Skeletal muscle satellite cell (primary cell): ENCODE measurements around the gene CFAP157.

Experiments used
- H3K27me3 ChIP-seq: 2 replicates; pipeline ENCODE4 v1.7.0; 2013; ENCODE audit warnings: low read length; ENCODE audit not compliant: control insufficient read depth, insufficient read depth
- H3K36me3 ChIP-seq: 2 replicates; pipeline ENCODE4 v1.7.0; 2013; ENCODE audit warnings: mild to moderate bottlenecking, control low read depth, low read length; ENCODE audit not compliant: insufficient read depth
- H3K4me1 ChIP-seq: 2 replicates; pipeline ENCODE4 v1.7.0; 2013; ENCODE audit warnings: low read length; ENCODE audit not compliant: control insufficient read depth, insufficient read depth
- H3K4me2 ChIP-seq: 2 replicates; pipeline ENCODE4 v1.7.0; 2013; ENCODE audit warnings: mild to moderate bottlenecking, low read length
- H3K4me3 ChIP-seq: 2 replicates; pipeline ENCODE4 v1.7.0; 2013; ENCODE audit warnings: low read length
- H3K9ac ChIP-seq: 2 replicates; pipeline ENCODE4 v1.7.0; 2013; ENCODE audit warnings: mild to moderate bottlenecking, low read depth, low read length, moderate library complexity
- H3K9me3 ChIP-seq: replicated peaks from 2 replicates; pipeline ENCODE4 v1.7.0; 2013; ENCODE audit warnings: mild to moderate bottlenecking, control low read depth, low read length

The CFAP157 gene

GRCh38 chr9:127710204-127710783, 3.5 kb downstream of the CFAP157 start:
- Histone ChIP-seq H3K27me3 (no peaks in the 10 kb centered on the region), H3K9ac (no peak overlapping the region), H3K36me3 (no peaks in the 10 kb centered on the region), H3K4me3 (no peak overlapping the region), H3K4me1 (peaks cover 7% of the 10 kb centered on the region), H3K4me2 (no peak overlapping the region), H3K9me3 (no peaks in the 10 kb centered on the region)

DNA sequence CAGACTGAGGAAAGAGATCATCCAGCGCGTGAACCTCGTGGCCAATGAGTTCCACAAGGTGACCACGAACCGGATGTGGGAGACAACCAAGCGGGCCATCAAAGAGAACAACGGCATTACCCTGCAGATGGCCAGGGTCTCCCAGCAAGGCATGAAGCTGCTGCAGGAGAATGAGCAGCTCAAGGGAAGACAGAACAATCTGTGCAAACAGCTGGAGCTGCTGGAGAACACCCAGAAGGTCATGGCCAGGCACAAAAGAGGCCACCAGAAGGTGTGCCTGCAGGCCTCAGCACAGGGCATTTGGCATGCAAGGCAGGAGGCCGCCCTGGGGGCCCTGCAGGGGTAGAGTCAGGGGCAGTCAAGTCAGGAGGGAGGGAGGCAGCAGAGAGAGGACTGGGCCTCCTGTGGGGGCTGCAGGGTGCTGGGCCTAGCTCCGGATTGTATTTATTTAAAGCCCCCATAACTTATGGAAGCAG, 4.5 kb downstream of the CFAP157 start:
- no peaks in the 10 kb centered on the region for H3K27me3 ChIP-seq
- H3K36me3 ChIP-seq = no peaks in the 10 kb centered on the region
- no peaks in the 10 kb centered on the region for H3K9me3 ChIP-seq
- no peak overlapping the region for H3K4me3 ChIP-seq
- H3K4me2 ChIP-seq = no peak overlapping the region
- peaks cover 11% of the 10 kb centered on the region for H3K4me1 ChIP-seq
- H3K9ac ChIP-seq = no peak overlapping the region

DNA sequence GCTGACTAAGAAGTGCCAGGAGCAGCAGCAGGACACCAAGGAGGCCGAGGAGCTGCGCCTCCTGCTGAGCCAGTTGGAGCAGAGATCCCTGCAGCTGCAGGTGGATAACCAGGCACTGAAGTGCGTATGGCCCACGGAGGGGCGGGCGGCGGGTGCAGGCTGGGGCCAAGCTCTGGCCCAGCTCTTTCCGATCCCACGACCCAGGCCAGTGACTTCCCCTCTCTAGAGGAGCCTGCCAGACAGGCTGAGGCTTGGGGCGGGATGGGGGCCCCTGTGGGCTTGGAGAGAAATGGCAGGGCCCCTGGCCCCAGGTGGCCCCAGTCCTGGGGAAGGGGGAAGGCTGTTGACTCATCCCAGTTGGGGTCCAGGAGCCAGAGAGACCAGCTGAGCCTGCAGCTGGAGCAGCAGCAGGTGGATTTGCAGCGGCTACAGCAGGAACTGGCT, 5.1 kb downstream of the CFAP157 start:
- no peak overlapping the region for H3K4me3 ChIP-seq
- no peak overlapping the region for H3K9ac ChIP-seq

GRCh38 chr9:127712371-127712770, 5.6 kb downstream of the CFAP157 start:
- no peak overlapping the region for H3K4me3 ChIP-seq
- peaks cover 12% of the 10 kb centered on the region for H3K4me1 ChIP-seq
- H3K4me2 ChIP-seq = no peak overlapping the region
- H3K9ac ChIP-seq = no peak overlapping the region
- no peaks in the 10 kb centered on the region for H3K9me3 ChIP-seq
- no peaks in the 10 kb centered on the region for H3K27me3 ChIP-seq
- H3K36me3 ChIP-seq = no peaks in the 10 kb centered on the region

More for the DNA sequence above, 5.1 kb downstream of the CFAP157 start:
- H3K27me3 ChIP-seq = no peaks in the 10 kb centered on the region
- no peaks in the 10 kb centered on the region for H3K9me3 ChIP-seq
- H3K4me1 ChIP-seq = peaks cover 12% of the 10 kb centered on the region
- H3K36me3 ChIP-seq = no peaks in the 10 kb centered on the region
- no peak overlapping the region for H3K4me2 ChIP-seq

- Histone ChIP-seq H3K9me3 (no peaks in the 10 kb centered on the region), H3K4me2 (no peak overlapping the region), H3K27me3 (no peaks in the 10 kb centered on the region), H3K9ac (no peak overlapping the region), H3K4me1 (peaks cover 12% of the 10 kb centered on the region), H3K4me3 (no peak overlapping the region), H3K36me3 (no peaks in the 10 kb centered on the region)
Measured at GRCh38 chr9:127712867-127713266, 6.1 kb downstream of the CFAP157 start.

GRCh38 chr9:127714020-127714750, 7.4 kb downstream of the CFAP157 start:
- Histone ChIP-seq H3K4me1 (peaks cover 12% of the 10 kb centered on the region), H3K36me3 (no peaks in the 10 kb centered on the region), H3K4me2 (peak overlapping the region; percentile 96), H3K9me3 (no peaks in the 10 kb centered on the region), H3K27me3 (no peaks in the 10 kb centered on the region), H3K4me3 (peak overlapping the region; percentile 86), H3K9ac (peak overlapping the region; percentile 64)

- Histone ChIP-seq H3K4me3 (peak overlapping the region; percentile 86), H3K27me3 (no peaks in the 10 kb centered on the region), H3K9me3 (no peaks in the 10 kb centered on the region), H3K4me1 (peaks cover 12% of the 10 kb centered on the region), H3K36me3 (no peaks in the 10 kb centered on the region), H3K4me2 (peak overlapping the region; percentile 96), H3K9ac (peak overlapping the region; percentile 85)
Measured at GRCh38 chr9:127714951-127715469, 8.2 kb downstream of the CFAP157 start.

DNA sequence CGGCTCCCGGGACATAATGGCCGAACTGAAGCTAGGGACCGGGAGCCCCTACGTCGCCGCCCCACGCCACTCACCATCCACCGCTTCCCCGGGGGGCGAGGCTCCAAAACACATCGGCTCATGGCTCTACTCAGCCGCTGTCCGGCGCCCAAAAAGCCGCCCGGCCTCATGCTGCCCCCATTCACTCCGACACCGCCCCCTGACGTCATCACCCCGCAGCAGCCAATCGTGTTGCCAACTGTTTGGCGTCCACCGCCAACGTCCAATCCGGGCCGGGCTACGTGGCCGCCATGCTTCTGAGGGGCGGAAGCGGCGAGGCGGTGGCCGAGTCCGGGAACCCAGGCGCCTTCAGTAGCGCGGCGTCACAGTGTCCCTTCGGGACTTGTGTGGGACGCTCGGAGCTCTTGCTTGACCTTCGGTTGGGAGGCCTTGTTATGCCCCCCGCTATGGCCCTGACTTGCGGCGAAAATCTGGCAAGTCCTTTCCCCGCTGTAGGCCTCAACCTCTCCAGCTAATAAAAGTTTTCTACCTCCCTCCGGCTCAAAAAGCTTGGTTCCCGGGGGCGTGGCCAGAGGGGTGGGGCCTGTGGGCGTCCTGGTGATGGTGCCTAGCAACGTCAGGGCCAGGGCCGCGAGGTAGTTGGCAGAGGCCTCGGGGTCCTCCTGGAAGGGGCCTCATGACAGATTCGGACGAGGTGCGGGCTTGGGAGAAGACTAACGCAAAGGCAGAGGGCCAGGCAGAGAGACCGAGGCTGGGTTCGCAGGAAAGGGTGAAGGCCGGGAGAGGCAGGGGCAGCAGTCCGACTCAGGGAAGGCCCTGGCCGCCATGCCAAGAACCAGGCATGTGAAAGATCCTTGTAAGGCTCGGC, 8.9 kb downstream of the CFAP157 start, which contains the start of the genes PTRH1 and TTC16:
Gene PTRH1, minus strand, starts transcription at position 194 of the 868 bp plus-strand sequence. Its CDS starts 24 bp downstream, at position 170.
Gene TTC16, plus strand, starts transcription at position 610 of the 868 bp plus-strand sequence. Its CDS starts 67 bp downstream, at position 677.
- Histone ChIP-seq H3K4me3 (peak within 1 kb of the TSS; percentile 86), H3K27me3 (no peaks in the 10 kb centered on the region), H3K4me2 (peak within 1 kb of the TSS; percentile 96), H3K36me3 (no peaks in the 10 kb centered on the region), H3K4me1 (peaks cover 16% of the 10 kb centered on the region), H3K9me3 (no peaks in the 10 kb centered on the region), H3K9ac (peak within 1 kb of the TSS; percentile 85)

DNA sequence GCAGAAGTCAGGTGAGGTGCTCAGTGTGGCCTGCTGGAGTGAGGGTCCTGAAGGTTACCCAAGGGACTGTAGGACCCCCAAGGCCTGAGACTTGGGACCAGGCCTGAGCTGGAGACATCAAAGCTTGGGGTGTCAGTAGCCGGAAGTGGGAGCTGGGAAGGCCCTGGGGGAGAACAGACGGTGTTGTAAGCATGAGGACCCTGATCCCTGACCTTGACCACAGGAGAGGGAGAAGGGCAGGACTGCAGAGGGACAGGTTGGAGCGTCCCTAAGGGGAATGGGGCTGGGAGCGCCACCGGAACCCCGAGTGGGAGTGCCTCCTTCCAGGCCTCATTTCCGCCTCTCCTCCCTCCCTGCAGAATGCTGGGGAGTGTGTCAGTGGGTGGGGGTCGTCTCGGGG, 9.6 kb downstream of the CFAP157 start:
- Histone ChIP-seq H3K27me3 (no peaks in the 10 kb centered on the region), H3K9me3 (no peaks in the 10 kb centered on the region), H3K9ac (peak overlapping the region; percentile 85), H3K4me3 (peak overlapping the region; percentile 86), H3K4me2 (peak overlapping the region; percentile 96), H3K4me1 (peaks cover 22% of the 10 kb centered on the region), H3K36me3 (no peaks in the 10 kb centered on the region)

GRCh38 chr9:127717766-127718165, 11.0 kb downstream of the CFAP157 start:
- Histone ChIP-seq H3K9ac (no peak overlapping the region), H3K9me3 (no peaks in the 10 kb centered on the region), H3K4me2 (no peak overlapping the region), H3K27me3 (no peaks in the 10 kb centered on the region), H3K4me1 (peaks cover 22% of the 10 kb centered on the region), H3K36me3 (no peaks in the 10 kb centered on the region), H3K4me3 (no peak overlapping the region)
